IMR-90 (cell line): ENCODE results near the gene NDUFB3. TPM values are rescaled to one million over a fixed set of nuclear protein-coding genes. Genes with fewer than 3 reads are reported as not detected.
A peak's percentile ranks its signal among the peaks of the same experiment; 100 is the strongest.

Source experiments
- ATAC-seq: fragments of 200-7000 bp; cut with Tn5 transposase; 2 replicates; pipeline ENCODE4 v1.9.1; 2020; ENCODE audit warnings: low read depth, mild to moderate bottlenecking, moderate library complexity
- BruUV-seq: library from RNA; stranded (reverse); fragments of 400-500 nt; replicated peaks from 2 replicates; lab custom pipeline; 2021; lab: Mats Ljungman, UMichigan
- CTCF ChIA-PET: fragments of 300-600 bp; formaldehyde crosslinking; extraction: SDS; loops from one replicate; lab custom pipeline; 2021; ENCODE audit warnings: antibody characterized with exemption; lab: Yijun Ruan, JAX
- POLR2A ChIA-PET: fragments of 300-600 bp; sonication (Branson Sonifier 250); formaldehyde crosslinking; loops from one replicate; lab custom pipeline; 2022; ENCODE audit warnings: antibody characterized with exemption; ENCODE audit not compliant: unreplicated experiment; lab: Charles Lee
- DNase-seq: peaks from one replicate; pipeline ENCODE4 v3.0.0; 2013
- H2AFZ ChIP-seq: replicated peaks from 2 replicates; pipeline ENCODE3; 2013; ENCODE audit warnings: low read length, mild to moderate bottlenecking; ENCODE audit not compliant: poor library complexity
- H2AK5ac ChIP-seq: 2 replicates; pipeline ENCODE4 v1.6.1; 2013; ENCODE audit warnings: low read depth, low read length, inconsistent platforms
- H2AK9ac ChIP-seq: replicated peaks from 2 replicates; pipeline ENCODE3; 2013; ENCODE audit warnings: mild to moderate bottlenecking, low read depth, low read length, moderate library complexity; ENCODE audit not compliant: poor library complexity
- H2BK120ac ChIP-seq: 2 replicates; pipeline ENCODE4 v1.6.1; 2013; ENCODE audit warnings: low read depth, low read length, inconsistent platforms
- H2BK15ac ChIP-seq: 3 replicates; pipeline ENCODE4 v1.6.1; 2013; ENCODE audit warnings: low read depth, low read length, inconsistent platforms
- H2BK20ac ChIP-seq: 2 replicates; pipeline ENCODE4 v1.6.1; 2013; ENCODE audit warnings: low read depth, mild to moderate bottlenecking, inconsistent platforms, low read length, moderate library complexity
- H2BK5ac ChIP-seq: 2 replicates; pipeline ENCODE4 v1.6.1; 2013; ENCODE audit warnings: mild to moderate bottlenecking, low read depth, low read length, inconsistent platforms; ENCODE audit not compliant: poor library complexity, severe bottlenecking
- H3K14ac ChIP-seq: replicated peaks from 2 replicates; pipeline ENCODE4 v1.6.1; 2013; ENCODE audit warnings: low read depth, low read length, inconsistent platforms
- H3K18ac ChIP-seq: 2 replicates; pipeline ENCODE4 v1.6.1; 2013; ENCODE audit warnings: low read depth, low read length, control low read depth
- H3K23ac ChIP-seq: 2 replicates; pipeline ENCODE4 v1.6.1; 2013; ENCODE audit warnings: low read depth, low read length, inconsistent platforms
- H3K27ac ChIP-seq: 2 replicates; pipeline ENCODE4 v1.5.1; 2013; ENCODE audit warnings: mild to moderate bottlenecking, control low read depth, low read length; ENCODE audit not compliant: insufficient read depth
- H3K27me3 ChIP-seq: 2 replicates; pipeline ENCODE4 v1.6.1; 2013; ENCODE audit warnings: low read length; ENCODE audit not compliant: control insufficient read depth, insufficient read depth
- H3K36me3 ChIP-seq: 2 replicates; pipeline ENCODE4 v1.6.1; 2013; ENCODE audit warnings: low read length, mixed read lengths; ENCODE audit not compliant: control insufficient read depth, insufficient read depth
- H3K4ac ChIP-seq: 2 replicates; pipeline ENCODE4 v1.6.1; 2013; ENCODE audit warnings: low read depth, low read length, inconsistent platforms
- H3K4me1 ChIP-seq: 2 replicates; pipeline ENCODE4 v1.6.1; 2013; ENCODE audit warnings: low read length, mixed read lengths; ENCODE audit not compliant: control insufficient read depth, insufficient read depth
- H3K4me2 ChIP-seq: 2 replicates; pipeline ENCODE4 v1.6.1; 2013; ENCODE audit warnings: low read depth, mild to moderate bottlenecking, control low read depth, low read length, moderate library complexity
- H3K4me3 ChIP-seq: 2 replicates; pipeline ENCODE4 v1.5.1; 2013; ENCODE audit warnings: low read depth, mild to moderate bottlenecking, control low read depth, low read length, moderate library complexity; ENCODE audit not compliant: insufficient read depth
- H3K56ac ChIP-seq: 2 replicates; pipeline ENCODE4 v1.6.1; 2013; ENCODE audit warnings: low read length, inconsistent platforms; ENCODE audit not compliant: insufficient read depth; ENCODE audit errors: extremely low read depth
- H3K79me1 ChIP-seq, 2 experiments: 2 replicates each; pipeline ENCODE4 v1.6.1; 2013; ENCODE audit warnings: low read length in 2 of 2, inconsistent platforms in 1 of 2, low read depth in 1 of 2
- H3K9ac ChIP-seq: 2 replicates; pipeline ENCODE4 v1.6.1; 2013; ENCODE audit warnings: low read depth, low read length, control low read depth
- H3K9me1 ChIP-seq: 2 replicates; pipeline ENCODE4 v1.6.1; 2013; ENCODE audit warnings: low read length, inconsistent platforms; ENCODE audit not compliant: insufficient read depth
- H3K9me3 ChIP-seq: 2 replicates; pipeline ENCODE4 v1.6.1; 2013; ENCODE audit warnings: low read length; ENCODE audit not compliant: control insufficient read depth, insufficient read depth
- H4K20me1 ChIP-seq: 2 replicates; pipeline ENCODE4 v1.6.1; 2013; ENCODE audit warnings: low read length, inconsistent platforms; ENCODE audit not compliant: insufficient read depth
- H4K5ac ChIP-seq: 2 replicates; pipeline ENCODE4 v1.6.1; 2013; ENCODE audit warnings: mild to moderate bottlenecking, low read depth, low read length, control low read depth
- H4K8ac ChIP-seq, 2 experiments: 2 replicates each; pipeline ENCODE4 v1.6.1; 2013; ENCODE audit warnings: low read depth in 2 of 2, low read length in 2 of 2, control low read depth in 1 of 2, inconsistent platforms in 1 of 2
- H4K91ac ChIP-seq: 2 replicates; pipeline ENCODE4 v1.6.1; 2013; ENCODE audit warnings: low read depth, low read length, inconsistent platforms; ENCODE audit not compliant: insufficient read depth
- MAFK ChIP-seq: IDR thresholded peaks from 2 replicates; pipeline ENCODE4 v1.6.1; 2012; ENCODE audit warnings: low read depth, low read length, improper control_type of control experiment
- RAD21 ChIP-seq: IDR thresholded peaks from 2 replicates; pipeline ENCODE4 v1.6.1; 2012; ENCODE audit warnings: low read length, improper control_type of control experiment
- WGBS, 2 experiments: methylation state at CpG; one replicate each; pipeline versions ENCODE4 v1.1.5 to v1.1.7; 2013; ENCODE audit warnings: missing lambda C conversion rate in 2 of 2; ENCODE audit not compliant: insufficient read length in 1 of 2; ENCODE audit errors: extremely low coverage in 2 of 2; 5-methylcytosine and 5-hydroxymethylcytosine counted together
- dilution Hi-C: fragments of 300-500 bp; cut with HindIII; formaldehyde crosslinking; loops from one replicate; pipeline ENCODE4 v1.14.3; 2018; ENCODE audit warnings: low sequenced_read_pairs; ENCODE audit not compliant: unreplicated experiment
- in situ Hi-C: fragments of 300-500 bp; cut with MboI; formaldehyde crosslinking; loops from 3 replicates; pipeline ENCODE4 v1.14.3; 2019; ENCODE audit warnings: low sequenced_read_pairs, inconsistent platforms, mixed read lengths
- intact Hi-C: fragments of 100-400 bp; cut with micrococcal nuclease; formaldehyde crosslinking; loops from 2 replicates; pipeline ENCODE4 v1.10.0; 2022
- polyA plus RNA-seq, 3 experiments: library from polyadenylated mRNA; depleted of rRNA; stranded (reverse); fragments of >200 nt; gene quantifications; 2 replicates each; pipeline ENCODE4 v1.2.3, GENCODE V29; 2012; ENCODE audit warnings: low replicate concordance in 1 of 3
- total RNA-seq: library from RNA; depleted of rRNA; stranded (reverse); fragments of >200 nt; gene quantifications from 2 replicates; pipeline ENCODE4 v1.2.3, GENCODE V29; 2012

The NDUFB3 gene
- total and polyA plus RNA-seq, 2 of the 4 experiments (the other 2 are of a cell fraction): 41.0 to 98.7 TPM

DNA sequence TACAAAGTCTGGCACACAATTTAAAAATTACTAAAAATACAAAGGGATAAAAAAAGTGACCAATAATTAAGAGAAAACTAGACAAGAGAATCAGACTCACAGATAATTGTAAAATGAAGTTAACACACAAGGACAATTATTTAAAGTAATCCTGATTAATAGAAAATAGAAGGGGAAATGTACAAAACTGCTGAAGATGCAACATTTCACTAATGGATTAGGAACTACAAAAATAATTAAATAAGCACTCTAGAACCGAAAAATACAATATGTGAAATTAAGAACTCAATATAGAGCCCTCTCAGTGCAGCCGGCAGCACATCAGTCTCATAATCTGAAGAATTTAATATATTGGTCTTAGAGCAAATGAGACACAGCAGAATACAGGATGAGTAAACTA is 24.9 kb upstream of the NDUFB3 start:
- no peak overlapping the region for H3K4ac ChIP-seq
- H4K5ac ChIP-seq: no peak overlapping the region
- H3K9me3 ChIP-seq: no peaks in the 10 kb centered on the region
- no peak overlapping the region for H3K4me2 ChIP-seq
- H2BK120ac ChIP-seq: no peak overlapping the region
- H2BK20ac ChIP-seq: no peak overlapping the region
- H4K8ac ChIP-seq: no peak overlapping the region
- H4K20me1 ChIP-seq: peaks cover 3% of the 10 kb centered on the region; the same call in 1 of the 2 replicates
- no CpG with 5 or more reads among the region's 2 CpGs for WGBS, 2 experiments
- intact Hi-C loops: no loop called here
- H3K9ac ChIP-seq: no peak overlapping the region
- H3K27ac ChIP-seq: no peak overlapping the region
- H2AK9ac ChIP-seq: no peak overlapping the region
- peaks cover 6% of the 10 kb centered on the region for H3K36me3 ChIP-seq
- H3K23ac ChIP-seq: no peak overlapping the region
- no peak overlapping the region for H3K18ac ChIP-seq
- no peak overlapping the region for H2AK5ac ChIP-seq
- CTCF ChIA-PET: no interaction called here
- dilution Hi-C loops: no loop called here
- POLR2A ChIA-PET: no interaction called here
- ATAC-seq (no peak), DNase-seq (no peak)
- H3K4me3 ChIP-seq: no peak overlapping the region
- no peak overlapping the region for H2BK5ac ChIP-seq
- no peaks in the 10 kb centered on the region for H3K27me3 ChIP-seq
- H2BK15ac ChIP-seq: no peak overlapping the region
- peaks cover 18 to 36% of the 10 kb centered on the region in 2 experiments for H3K79me1 ChIP-seq
- no peak overlapping the region for H2AFZ ChIP-seq
- in situ Hi-C loops: no loop called here
- TF ChIP-seq MAFK: peak; percentile 37; the same call in 1 of the 2 replicates
- TF ChIP-seq RAD21: no peak
- no peak overlapping the region for H4K91ac ChIP-seq
- no peaks in the 10 kb centered on the region for H3K9me1 ChIP-seq
- no peak overlapping the region for H3K14ac ChIP-seq
- no peak overlapping the region for H3K56ac ChIP-seq
- no TSS peak for BruUV-seq
- H3K4me1 ChIP-seq: no peaks in the 10 kb centered on the region
